Fibroblast of lung (primary cell): ENCODE measurements around the gene NUBP1. TPM values are rescaled to one million over a fixed set of nuclear protein-coding genes. Genes with fewer than 3 reads are reported as not detected.

Experiments
- DNase-seq, 2 donors: peaks; one replicate each; pipeline versions ENCODE4 v3.0.0 to v3.0.0-alpha.2; 2010; ENCODE audit warnings: low read depth in 2 of 2
- H2AFZ ChIP-seq: 2 replicates; pipeline ENCODE4 v1.5.1; 2012; ENCODE audit warnings: low read length, control low read depth, inconsistent platforms
- H3K27ac ChIP-seq: 2 replicates; pipeline ENCODE4 v1.5.1; 2011; ENCODE audit warnings: low read length, control low read depth; ENCODE audit not compliant: insufficient read depth
- H3K27me3 ChIP-seq: 2 replicates; pipeline ENCODE4 v1.5.1; 2011; ENCODE audit warnings: mild to moderate bottlenecking, low read length; ENCODE audit not compliant: control insufficient read depth, insufficient read depth
- H3K36me3 ChIP-seq: 2 replicates; pipeline ENCODE4 v1.5.1; 2011; ENCODE audit warnings: low read length; ENCODE audit not compliant: control insufficient read depth, insufficient read depth
- H3K4me1 ChIP-seq: 2 replicates; pipeline ENCODE4 v1.5.1; 2011; ENCODE audit warnings: low read length; ENCODE audit not compliant: control insufficient read depth, insufficient read depth; ENCODE audit errors: extremely low read depth
- H3K4me2 ChIP-seq: 2 replicates; pipeline ENCODE4 v1.5.1; 2011; ENCODE audit warnings: low read length, control low read depth; ENCODE audit not compliant: insufficient read depth; ENCODE audit errors: extremely low read depth
- H3K4me3 ChIP-seq, 4 experiments: fragments of 200-600 bp in 1 of 4; sonication (generic) in 1 of 4; replicated peaks in 1 of 4; 2 replicates each; pipeline ENCODE4 v1.5.1; 2011 to 2016; ENCODE audit warnings: low read length in 4 of 4, low read depth in 3 of 4, mild to moderate bottlenecking in 3 of 4, control low read depth in 2 of 4, inconsistent platforms in 1 of 4, mixed read lengths in 1 of 4; ENCODE audit not compliant: insufficient read depth in 1 of 4; ENCODE audit errors: control extremely low read depth in 1 of 4
- H3K79me2 ChIP-seq: 2 replicates; pipeline ENCODE4 v1.5.1; 2012; ENCODE audit warnings: mild to moderate bottlenecking, low read length, inconsistent platforms; ENCODE audit not compliant: control insufficient read depth, insufficient read depth
- H3K9ac ChIP-seq: 2 replicates; pipeline ENCODE4 v1.5.1; 2011; ENCODE audit warnings: mild to moderate bottlenecking, low read length, control low read depth; ENCODE audit not compliant: insufficient read depth
- H3K9me3 ChIP-seq: 2 replicates; pipeline ENCODE4 v1.5.1; 2012; ENCODE audit warnings: low read depth, low read length; ENCODE audit not compliant: control insufficient read depth, insufficient read depth
- H4K20me1 ChIP-seq: 2 replicates; pipeline ENCODE4 v1.5.1; 2011; ENCODE audit warnings: low read length; ENCODE audit not compliant: control insufficient read depth, insufficient read depth; ENCODE audit errors: extremely low read depth
- EZH2 ChIP-seq: IDR thresholded peaks from 2 replicates; pipeline ENCODE4 v1.5.1; 2012; ENCODE audit warnings: low read length, control low read depth, mild to moderate bottlenecking; ENCODE audit errors: missing control alignments
- polyA minus RNA-seq: library from RNA; depleted of rRNA, polyadenylated mRNA; stranded (reverse); fragments of >200 nt; gene quantifications from 2 replicates; pipeline ENCODE4 v1.2.3, GENCODE V29; 2011; ENCODE audit warnings: low replicate concordance
- polyA plus RNA-seq, 2 donors: library from polyadenylated mRNA; depleted of rRNA in 1 of 2; stranded (reverse) in 1 of 2; unstranded in 1 of 2; fragments of >200 nt; gene quantifications; 2 replicates each; pipeline ENCODE4 v1.2.1, GENCODE V29; 2011 to 2012; ENCODE audit warnings: missing spikeins in 1 of 2
- total RNA-seq: library from RNA; depleted of rRNA; stranded (reverse); fragments of >200 nt; gene quantifications from 2 replicates; pipeline ENCODE4 v1.2.1, GENCODE V29; 2014
- TF ChIP-seq, protein P1 (sequence below), 2 donors: IDR thresholded peaks in 1 of 2; conservative IDR thresholded peaks in 1 of 2; 1 replicate in 1 of 2; 2 replicates in 1 of 2; pipeline ENCODE4 v1.5.1; 2011 to 2012; ENCODE audit warnings: low read length in 2 of 2, control low read depth in 1 of 2, inconsistent platforms in 1 of 2, low read depth in 1 of 2, mild to moderate bottlenecking in 1 of 2

NUBP1 gene
- total RNA-seq (16.7 and 17.7 TPM in 2 replicates), polyA plus RNA-seq (29.7 and 37.3 TPM in 2 replicates), polyA minus RNA-seq (8.8 and 23.0 TPM in 2 replicates)
- 25.8 and 29.9 TPM in 2 replicates for polyA plus RNA-seq (2012)

DNA sequence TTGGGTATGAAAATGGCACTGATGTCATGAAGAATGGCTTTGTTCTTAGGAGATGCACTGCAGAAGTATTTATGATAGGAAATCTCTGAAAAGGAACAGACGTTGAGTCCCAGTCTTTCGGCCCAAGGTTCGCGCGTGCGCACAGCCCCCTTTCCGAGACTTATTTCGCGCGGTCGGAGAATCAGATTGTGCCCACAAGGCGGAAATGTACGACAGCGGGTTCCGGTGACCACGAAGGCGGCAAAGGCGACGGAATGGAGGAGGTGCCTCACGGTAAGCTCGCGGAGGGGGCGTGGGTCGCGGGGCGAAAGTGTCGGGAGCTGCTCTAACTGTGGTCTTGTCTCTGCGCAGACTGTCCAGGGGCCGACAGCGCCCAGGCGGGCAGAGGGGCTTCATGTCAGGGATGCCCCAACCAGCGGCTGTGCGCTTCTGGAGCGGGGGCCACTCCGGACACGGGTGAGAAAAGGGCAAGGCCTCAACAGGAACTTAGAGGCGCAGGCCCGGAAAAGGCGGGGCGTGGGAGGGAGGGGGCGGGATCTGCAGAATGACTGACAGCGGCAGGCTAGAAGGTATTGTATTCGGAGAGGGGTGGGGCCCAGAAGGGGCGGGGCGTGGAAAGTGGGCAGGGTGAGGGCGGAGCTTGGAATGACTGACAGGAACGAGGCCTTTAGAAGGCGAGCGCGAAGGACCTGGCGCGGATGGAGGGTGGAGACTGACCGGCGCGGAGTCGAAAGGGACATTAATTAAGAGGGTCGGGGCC is at the start of gene NUBP1:
TSS of gene NUBP1 (plus strand) at position 233 of the 760 bp plus-strand sequence. CDS start at position 255, 22 bp downstream.
- Histone ChIP-seq H3K27me3 (no peaks in the 10 kb centered on the region), H3K79me2 (no peaks in the 10 kb centered on the region), H3K4me1 (peaks cover 10% of the 10 kb centered on the region), H3K36me3 (no peaks in the 10 kb centered on the region), H3K27ac (peak within 1 kb of the TSS; percentile 98), H3K9me3 (no peaks in the 10 kb centered on the region), H2AFZ (peak within 1 kb of the TSS; percentile 91), H3K4me2 (peak within 1 kb of the TSS; percentile 96), H3K4me3 (peak within 1 kb of the TSS; percentile 62 to 75 (median 70)), H4K20me1 (no peaks in the 10 kb centered on the region), H3K9ac (peak within 1 kb of the TSS; percentile 98)
- TF ChIP-seq, protein P1, sequence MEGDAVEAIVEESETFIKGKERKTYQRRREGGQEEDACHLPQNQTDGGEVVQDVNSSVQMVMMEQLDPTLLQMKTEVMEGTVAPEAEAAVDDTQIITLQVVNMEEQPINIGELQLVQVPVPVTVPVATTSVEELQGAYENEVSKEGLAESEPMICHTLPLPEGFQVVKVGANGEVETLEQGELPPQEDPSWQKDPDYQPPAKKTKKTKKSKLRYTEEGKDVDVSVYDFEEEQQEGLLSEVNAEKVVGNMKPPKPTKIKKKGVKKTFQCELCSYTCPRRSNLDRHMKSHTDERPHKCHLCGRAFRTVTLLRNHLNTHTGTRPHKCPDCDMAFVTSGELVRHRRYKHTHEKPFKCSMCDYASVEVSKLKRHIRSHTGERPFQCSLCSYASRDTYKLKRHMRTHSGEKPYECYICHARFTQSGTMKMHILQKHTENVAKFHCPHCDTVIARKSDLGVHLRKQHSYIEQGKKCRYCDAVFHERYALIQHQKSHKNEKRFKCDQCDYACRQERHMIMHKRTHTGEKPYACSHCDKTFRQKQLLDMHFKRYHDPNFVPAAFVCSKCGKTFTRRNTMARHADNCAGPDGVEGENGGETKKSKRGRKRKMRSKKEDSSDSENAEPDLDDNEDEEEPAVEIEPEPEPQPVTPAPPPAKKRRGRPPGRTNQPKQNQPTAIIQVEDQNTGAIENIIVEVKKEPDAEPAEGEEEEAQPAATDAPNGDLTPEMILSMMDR (conservative IDR thresholded peaks at IDR 0.05 in 1 of 2, IDR thresholded peaks at IDR 0.05 in 1 of 2; ENCODE audit: low read depth in 1 of 2, low read length in 2 of 2), result no peak
- no peak for TF ChIP-seq EZH2
- peak; percentile 98 for DNase-seq

DNA sequence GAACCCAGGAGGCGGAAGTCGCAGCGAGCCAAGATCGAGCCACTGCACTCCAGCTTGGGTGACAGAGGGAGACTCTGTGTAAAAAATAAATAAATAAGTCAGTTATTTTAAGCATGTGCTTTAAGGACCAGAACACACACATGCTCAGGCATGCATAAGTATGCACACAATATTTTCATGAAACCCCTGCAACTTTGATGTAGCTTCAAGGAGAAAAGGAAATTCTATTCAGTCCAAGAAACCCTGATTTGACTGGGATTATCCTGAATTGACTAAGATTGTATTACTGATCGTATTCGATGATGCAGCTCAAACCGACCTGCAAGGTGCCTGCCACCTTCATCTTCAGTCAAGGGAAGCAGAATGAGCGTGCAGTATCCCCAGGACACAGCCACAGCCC is 49.8 kb upstream of the NUBP1 start:
- no peak overlapping the region for H3K4me3 ChIP-seq
- no peaks in the 10 kb centered on the region for H3K36me3 ChIP-seq
- H3K27me3 ChIP-seq, result no peaks in the 10 kb centered on the region
- no peaks in the 10 kb centered on the region for H3K4me1 ChIP-seq
- no peak overlapping the region for H3K4me2 ChIP-seq
- no peak overlapping the region for H2AFZ ChIP-seq
- H3K9me3 ChIP-seq, result no peaks in the 10 kb centered on the region
- no peak overlapping the region for H3K9ac ChIP-seq
- DNase-seq, result no peak
- H4K20me1 ChIP-seq, result no peaks in the 10 kb centered on the region
- no peaks in the 10 kb centered on the region for H3K79me2 ChIP-seq
- no peak for TF ChIP-seq EZH2
- TF ChIP-seq, protein P1 (conservative IDR thresholded peaks at IDR 0.05 in 1 of 2, IDR thresholded peaks at IDR 0.05 in 1 of 2; ENCODE audit: low read depth in 1 of 2, low read length in 2 of 2), result no peak
- no peak overlapping the region for H3K27ac ChIP-seq

DNA sequence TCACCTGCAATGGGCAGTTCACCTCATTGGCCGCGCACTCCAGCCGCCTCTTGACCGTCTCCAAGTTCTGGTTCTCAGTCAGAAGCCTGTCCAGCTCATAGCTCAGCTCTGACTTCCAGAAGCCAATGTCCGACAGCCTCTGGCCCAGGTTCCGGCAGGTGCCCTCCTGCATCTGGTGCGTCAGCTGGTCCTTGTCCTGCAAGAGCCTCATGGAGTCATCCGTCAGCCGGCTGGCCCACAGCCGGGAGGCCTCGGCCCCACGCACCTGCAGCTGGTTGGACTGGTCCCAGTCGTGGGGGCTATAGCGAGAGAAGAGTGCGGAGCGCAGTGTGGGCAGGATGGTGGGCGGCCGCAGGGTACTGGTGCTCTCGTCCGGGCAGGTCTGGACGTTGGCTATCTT is 49.3 kb upstream of the NUBP1 start:
- no peaks in the 10 kb centered on the region for H3K4me1 ChIP-seq
- H3K27ac ChIP-seq, result no peak overlapping the region
- DNase-seq, result no peak
- no peak overlapping the region for H3K4me3 ChIP-seq
- H2AFZ ChIP-seq, result no peak overlapping the region
- H4K20me1 ChIP-seq, result no peaks in the 10 kb centered on the region
- no peak overlapping the region for H3K4me2 ChIP-seq
- TF ChIP-seq, protein P1 (conservative IDR thresholded peaks at IDR 0.05 in 1 of 2, IDR thresholded peaks at IDR 0.05 in 1 of 2; ENCODE audit: low read depth in 1 of 2, low read length in 2 of 2), result no peak
- no peak for TF ChIP-seq EZH2
- no peaks in the 10 kb centered on the region for H3K79me2 ChIP-seq
- no peaks in the 10 kb centered on the region for H3K36me3 ChIP-seq
- no peaks in the 10 kb centered on the region for H3K9me3 ChIP-seq
- H3K27me3 ChIP-seq, result no peaks in the 10 kb centered on the region
- H3K9ac ChIP-seq, result no peak overlapping the region
